DLD1 (cell line): ENCODE results near the gene TAX1BP3.

Experiments used
- in situ Hi-C: cut with HindIII; loops from 2 replicates; pipeline ENCODE4 v1.10.0; 2017; ENCODE audit warnings: low sequenced_read_pairs

Gene TAX1BP3

GRCh38 chr17:3688852-3689261, 20.5 kb upstream of the TAX1BP3 start:
- in situ Hi-C loops: no loop called here

GRCh38 chr17:3688027-3688553, 19.7 kb upstream of the TAX1BP3 start:
- in situ Hi-C loops: no loop called here

- in situ Hi-C loops: no loop called here
Measured at GRCh38 chr17:3685174-3685573, 16.8 kb upstream of the TAX1BP3 start.

GRCh38 chr17:3683054-3683511, 14.7 kb upstream of the TAX1BP3 start:
- in situ Hi-C loops: no loop called here

- in situ Hi-C loops: no loop called here
Measured at GRCh38 chr17:3682033-3682432, 13.7 kb upstream of the TAX1BP3 start.

- in situ Hi-C loops: no loop called here
Measured at GRCh38 chr17:3681565-3681964, 13.2 kb upstream of the TAX1BP3 start.

GRCh38 chr17:3681057-3681456, 12.7 kb upstream of the TAX1BP3 start:
- in situ Hi-C loops: no loop called here

- in situ Hi-C loops: no loop called here
Measured at GRCh38 chr17:3679531-3680126, 11.3 kb upstream of the TAX1BP3 start.

GRCh38 chr17:3678821-3679530, 10.6 kb upstream of the TAX1BP3 start:
- in situ Hi-C loops: no loop called here

GRCh38 chr17:3678095-3678820, 9.9 kb upstream of the TAX1BP3 start:
- in situ Hi-C loops: no loop called here

GRCh38 chr17:3675886-3676285, 7.5 kb upstream of the TAX1BP3 start:
- in situ Hi-C loops: no loop called here

- in situ Hi-C loops: no loop called here
Measured at GRCh38 chr17:3672571-3672970, 4.2 kb upstream of the TAX1BP3 start.

- in situ Hi-C loops: no loop called here
Measured at GRCh38 chr17:3669548-3669947, 1.2 kb upstream of the TAX1BP3 start.

- in situ Hi-C loops: no loop called here
Measured at GRCh38 chr17:3669085-3669347, 638 bp upstream of the TAX1BP3 start.

- in situ Hi-C loops: no loop called here
Measured at GRCh38 chr17:3667366-3668278, 756 bp downstream of the TAX1BP3 start.

- in situ Hi-C loops: no loop called here
Measured at GRCh38 chr17:3666516-3666915, 1.9 kb downstream of the TAX1BP3 start.

GRCh38 chr17:3665834-3666233, 2.5 kb downstream of the TAX1BP3 start:
- in situ Hi-C loops: no loop called here

- in situ Hi-C loops: no loop called here
Measured at GRCh38 chr17:3663102-3664011, 5.0 kb downstream of the TAX1BP3 start.

GRCh38 chr17:3660311-3660891, 8.0 kb downstream of the TAX1BP3 start:
- in situ Hi-C loops: no loop called here
